Skeletal muscle tissue (tissue), 4 donors: ENCODE results near the gene OR13D1. TPM values are rescaled to one million over a fixed set of nuclear protein-coding genes. Genes with fewer than 3 reads are reported as not detected.
"Not testable (repeated sequence)": the region's sequence is repeated elsewhere in the genome, so short reads cannot be mapped to it uniquely, and the experiment has no call there.

Source experiments
- H3K27ac ChIP-seq: one replicate; pipeline ENCODE4 v1.7.0; 2013; ENCODE audit warnings: mild to moderate bottlenecking, low read depth, low read length, inconsistent platforms
- H3K27me3 ChIP-seq, 3 donors: one replicate each; pipeline ENCODE4 v1.7.0; 2013; ENCODE audit warnings: low read length in 3 of 3; ENCODE audit not compliant: control insufficient read depth in 3 of 3, insufficient read depth in 3 of 3
- H3K36me3 ChIP-seq, 3 donors: one replicate each; pipeline ENCODE4 v1.7.0; 2013; ENCODE audit warnings: low read length in 3 of 3; ENCODE audit not compliant: control insufficient read depth in 3 of 3, insufficient read depth in 3 of 3
- H3K4me1 ChIP-seq, 3 donors: one replicate each; pipeline ENCODE4 v1.7.0; 2013; ENCODE audit warnings: low read length in 3 of 3, mild to moderate bottlenecking in 3 of 3; ENCODE audit not compliant: control insufficient read depth in 3 of 3, insufficient read depth in 3 of 3
- H3K4me3 ChIP-seq, 3 donors: one replicate each; pipeline ENCODE4 v1.7.0; 2013; ENCODE audit warnings: low read length in 3 of 3
- H3K9ac ChIP-seq, 3 donors: one replicate each; pipeline ENCODE4 v1.7.0; 2013; ENCODE audit warnings: low read length in 3 of 3, mild to moderate bottlenecking in 3 of 3, moderate library complexity in 2 of 3, low read depth in 1 of 3
- H3K9me3 ChIP-seq, 3 donors: one replicate each; pipeline ENCODE4 v1.7.0; 2013; ENCODE audit warnings: low read length in 3 of 3; ENCODE audit not compliant: control insufficient read depth in 3 of 3
- total RNA-seq: library from RNA; depleted of rRNA; stranded (reverse); fragments of >200 nt; gene quantifications from one replicate; pipeline ENCODE4 v1.2.3, GENCODE V29; 2014
- donor health status: Osteomylitis.

OR13D1 gene, protein sequence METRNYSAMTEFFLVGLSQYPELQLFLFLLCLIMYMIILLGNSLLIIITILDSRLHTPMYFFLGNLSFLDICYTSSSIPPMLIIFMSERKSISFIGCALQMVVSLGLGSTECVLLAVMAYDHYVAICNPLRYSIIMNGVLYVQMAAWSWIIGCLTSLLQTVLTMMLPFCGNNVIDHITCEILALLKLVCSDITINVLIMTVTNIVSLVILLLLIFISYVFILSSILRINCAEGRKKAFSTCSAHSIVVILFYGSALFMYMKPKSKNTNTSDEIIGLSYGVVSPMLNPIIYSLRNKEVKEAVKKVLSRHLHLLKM
- total RNA-seq, result not detected

DNA sequence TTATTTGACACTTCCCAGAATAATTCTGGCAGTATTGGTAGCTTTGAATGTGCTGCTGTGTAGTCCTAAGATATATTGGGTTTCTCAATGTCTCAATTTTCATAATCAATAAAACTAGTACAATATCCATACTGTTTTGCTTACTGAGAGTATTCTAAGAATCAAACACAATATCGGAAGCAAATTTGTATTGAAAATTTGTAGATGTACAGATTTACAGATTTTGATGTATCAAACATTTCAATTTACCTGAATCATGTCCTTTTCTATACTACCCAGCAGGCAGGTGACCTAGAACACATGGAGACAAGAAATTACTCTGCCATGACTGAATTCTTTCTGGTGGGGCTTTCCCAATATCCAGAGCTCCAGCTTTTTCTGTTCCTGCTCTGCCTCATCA lies at the start of gene OR13D1:
TSS of gene OR13D1 (plus strand) at position 301 of the 400 bp plus-strand sequence. CDS start at position 301, 0 bp downstream.
- H3K9ac ChIP-seq, result no peak within 1 kb of the TSS
- H3K9me3 ChIP-seq, result no peaks in the 10 kb centered on the region
- no peak within 1 kb of the TSS for H3K27ac ChIP-seq
- no peak within 1 kb of the TSS for H3K4me3 ChIP-seq
- H3K36me3 ChIP-seq, result no peaks in the 10 kb centered on the region
- no peaks in the 10 kb centered on the region for H3K27me3 ChIP-seq
- no peaks in the 10 kb centered on the region for H3K4me1 ChIP-seq

DNA sequence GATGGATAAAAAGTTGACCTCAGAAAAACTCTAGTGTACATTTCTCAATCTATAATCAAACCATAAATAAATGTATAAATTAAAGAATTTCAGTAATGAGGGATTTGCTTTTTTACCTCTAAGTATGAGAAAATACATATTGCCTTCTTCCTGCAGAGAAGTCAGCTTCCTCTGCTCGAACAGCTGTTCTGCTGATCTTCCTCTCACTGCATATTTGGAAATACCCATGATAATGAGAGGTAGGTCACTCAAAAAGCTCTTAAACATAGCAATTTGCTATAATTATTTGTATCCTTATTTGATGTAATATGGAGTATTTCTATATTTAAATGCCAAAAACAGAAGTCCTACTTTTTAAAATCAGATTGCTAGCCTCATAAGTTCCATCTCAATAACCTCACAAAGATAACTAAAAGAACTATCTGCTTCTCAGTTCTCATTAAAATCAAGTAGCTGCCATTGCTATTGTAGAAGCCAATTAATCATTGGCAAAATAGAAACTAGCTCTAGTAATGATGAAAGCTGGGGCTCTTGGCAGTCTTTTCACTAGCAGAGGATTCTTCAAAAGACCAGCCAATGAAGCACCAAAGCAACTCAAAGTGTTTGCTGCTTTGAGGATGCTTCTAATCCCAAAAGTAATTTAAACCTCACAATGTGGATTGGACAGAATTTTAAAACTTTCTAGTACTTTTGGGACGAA lies 35.7 kb upstream of the OR13D1 start:
- Histone ChIP-seq H3K9ac (no peak overlapping the region), H3K4me1 (no peaks in the 10 kb centered on the region), H3K27me3 (no peaks in the 10 kb centered on the region), H3K4me3 (no peak overlapping the region), H3K9me3 (peaks cover 0 to 2% (median 0%) of the 10 kb centered on the region in 3 donors), H3K36me3 (no peaks in the 10 kb centered on the region), H3K27ac (no peak overlapping the region)

DNA sequence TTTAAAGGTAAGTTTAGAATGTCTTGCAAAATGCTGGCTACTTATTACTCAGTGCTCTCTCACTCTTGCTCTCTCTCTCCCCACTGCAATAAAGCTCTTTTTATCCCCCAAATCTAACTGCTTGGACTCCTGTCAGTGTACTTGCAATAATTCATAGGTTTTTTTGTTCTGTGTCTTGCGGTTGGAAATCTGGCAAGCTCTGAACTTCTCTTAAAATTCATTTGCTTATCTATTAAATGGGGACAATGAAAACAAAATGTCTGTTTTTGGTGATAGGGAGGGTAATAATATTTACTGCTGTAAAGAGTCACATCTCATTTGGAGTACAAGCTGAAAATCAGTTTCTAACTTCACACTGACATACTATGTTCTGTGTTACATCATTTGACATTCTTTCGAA lies 18.7 kb upstream of the OR13D1 start:
- no peaks in the 10 kb centered on the region for H3K36me3 ChIP-seq
- no peak overlapping the region for H3K9ac ChIP-seq
- no peak overlapping the region for H3K4me3 ChIP-seq
- no peaks in the 10 kb centered on the region for H3K9me3 ChIP-seq
- H3K27ac ChIP-seq, result no peak overlapping the region
- H3K27me3 ChIP-seq, result no peaks in the 10 kb centered on the region
- H3K4me1 ChIP-seq, result no peaks in the 10 kb centered on the region

DNA sequence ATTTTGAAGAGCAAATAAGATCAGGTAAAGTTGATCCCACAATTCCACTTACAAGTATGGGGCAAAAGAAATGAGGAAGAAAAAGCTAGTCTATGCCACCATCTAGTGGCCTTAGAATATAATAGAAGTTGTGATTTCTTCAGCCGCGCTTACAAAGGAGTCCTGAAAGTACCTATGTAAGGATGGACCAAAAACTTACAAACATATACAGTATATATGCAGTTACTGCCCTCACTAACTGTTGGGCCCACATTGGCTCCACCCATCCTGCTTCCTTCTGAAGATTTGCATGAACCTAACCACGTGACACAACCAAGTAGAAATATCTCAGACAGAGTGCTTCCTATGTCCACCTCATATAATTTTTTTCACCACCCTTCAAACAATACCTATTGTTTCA lies 11.7 kb upstream of the OR13D1 start:
- H3K27me3 ChIP-seq, result no peaks in the 10 kb centered on the region

DNA sequence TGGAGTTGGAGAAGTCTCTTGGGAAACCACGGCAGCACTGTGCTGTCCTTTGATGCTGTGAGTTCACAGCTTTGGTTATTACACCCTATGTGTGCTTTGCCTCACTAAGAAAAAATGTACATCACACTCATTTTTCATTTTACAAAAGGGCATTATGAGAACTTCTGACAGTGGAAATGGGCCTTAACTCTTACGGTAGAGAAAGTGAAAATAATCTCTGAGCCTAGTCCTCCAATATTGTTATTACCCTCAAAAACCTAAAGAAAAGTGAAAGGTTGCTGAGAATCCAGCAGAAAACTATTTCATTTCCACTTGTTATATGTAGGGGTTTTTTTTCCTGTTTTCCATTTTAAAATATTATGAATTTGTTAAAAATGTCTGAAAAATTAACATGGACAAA lies 8.2 kb upstream of the OR13D1 start:
- Histone ChIP-seq H3K9ac (no peak overlapping the region), H3K9me3 (no peaks in the 10 kb centered on the region), H3K27ac (no peak overlapping the region)

More for the DNA sequence above, 11.7 kb upstream of the OR13D1 start:
- no peak overlapping the region for H3K27ac ChIP-seq
- no peaks in the 10 kb centered on the region for H3K9me3 ChIP-seq
- H3K4me1 ChIP-seq, result no peaks in the 10 kb centered on the region
- H3K36me3 ChIP-seq, result no peaks in the 10 kb centered on the region
- H3K4me3 ChIP-seq, result no peak overlapping the region
- H3K9ac ChIP-seq, result no peak overlapping the region

DNA sequence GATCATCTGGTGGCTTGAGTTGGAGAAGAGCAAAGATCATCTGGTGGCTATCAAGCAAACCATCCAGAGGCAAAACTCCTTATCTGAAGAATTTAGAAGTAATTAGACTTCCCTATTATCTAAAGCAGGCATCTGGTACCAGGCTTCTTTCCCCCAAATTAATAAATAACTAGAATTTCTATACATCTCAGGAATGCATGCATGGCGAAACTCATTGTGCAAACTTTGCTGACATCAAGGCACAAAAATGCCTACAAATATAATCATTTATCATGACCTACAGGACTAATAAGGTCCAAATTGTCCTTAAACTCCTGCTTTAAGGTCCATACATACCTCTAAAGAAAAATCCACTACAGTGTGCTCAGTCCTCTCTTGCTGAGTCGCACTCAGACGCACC lies 6.0 kb downstream of the OR13D1 start:
- no peak overlapping the region for H3K9ac ChIP-seq
- H3K4me3 ChIP-seq, result no peak overlapping the region
- no peak overlapping the region for H3K27ac ChIP-seq
- no peaks in the 10 kb centered on the region for H3K27me3 ChIP-seq
- H3K36me3 ChIP-seq, result no peaks in the 10 kb centered on the region
- H3K4me1 ChIP-seq, result no peaks in the 10 kb centered on the region
- H3K9me3 ChIP-seq, result no peaks in the 10 kb centered on the region

More for the DNA sequence above, 8.2 kb upstream of the OR13D1 start:
- no peaks in the 10 kb centered on the region for H3K27me3 ChIP-seq
- H3K4me1 ChIP-seq, result no peaks in the 10 kb centered on the region
- H3K4me3 ChIP-seq, result no peak overlapping the region
- H3K36me3 ChIP-seq, result no peaks in the 10 kb centered on the region

DNA sequence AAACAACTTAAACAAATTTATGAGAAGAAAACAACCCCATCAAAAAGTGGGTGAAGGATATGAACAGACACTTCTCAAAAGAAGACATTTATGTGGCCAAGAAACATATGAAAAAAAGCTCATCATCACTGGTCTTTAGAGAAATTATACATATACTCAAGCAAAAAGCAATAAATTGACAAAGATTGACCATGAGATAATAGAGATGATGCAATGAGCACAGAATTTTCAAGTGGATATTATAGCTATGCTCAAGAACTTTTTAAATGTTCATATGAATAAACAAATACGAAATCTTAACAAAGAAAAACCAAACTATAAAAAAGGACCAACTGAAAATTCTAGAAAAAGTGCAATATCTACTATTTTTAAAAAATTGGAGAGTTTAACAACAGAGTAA lies 14.4 kb downstream of the OR13D1 start:
- not testable (repeated sequence) for H3K9me3 ChIP-seq, H3K4me3 ChIP-seq, H3K36me3 ChIP-seq, H3K27ac ChIP-seq, H3K9ac ChIP-seq, H3K4me1 ChIP-seq, H3K27me3 ChIP-seq

DNA sequence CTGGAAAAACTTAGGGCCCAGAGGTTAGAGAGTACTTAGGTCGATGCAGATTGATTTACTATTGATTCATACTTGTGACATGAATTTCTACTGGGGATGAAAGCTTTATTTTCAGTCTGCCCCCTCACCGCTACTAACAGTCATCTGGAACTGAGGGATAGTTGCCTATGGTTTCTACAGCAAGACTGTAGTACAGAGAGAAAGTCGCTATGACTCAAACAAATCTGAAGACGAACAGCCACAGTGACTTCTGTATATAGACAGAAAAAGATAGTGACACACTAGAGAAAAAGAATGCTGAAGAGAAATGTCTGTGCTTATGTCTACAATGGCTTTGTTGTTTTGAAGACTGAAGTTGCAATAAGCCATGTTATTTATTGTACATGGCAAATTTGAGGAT lies 17.3 kb downstream of the OR13D1 start:
- no peaks in the 10 kb centered on the region for H3K27me3 ChIP-seq
- no peak overlapping the region for H3K4me3 ChIP-seq
- no peaks in the 10 kb centered on the region for H3K9me3 ChIP-seq
- H3K36me3 ChIP-seq, result no peaks in the 10 kb centered on the region
- H3K27ac ChIP-seq, result no peak overlapping the region
- H3K9ac ChIP-seq, result no peak overlapping the region
- H3K4me1 ChIP-seq, result no peaks in the 10 kb centered on the region

DNA sequence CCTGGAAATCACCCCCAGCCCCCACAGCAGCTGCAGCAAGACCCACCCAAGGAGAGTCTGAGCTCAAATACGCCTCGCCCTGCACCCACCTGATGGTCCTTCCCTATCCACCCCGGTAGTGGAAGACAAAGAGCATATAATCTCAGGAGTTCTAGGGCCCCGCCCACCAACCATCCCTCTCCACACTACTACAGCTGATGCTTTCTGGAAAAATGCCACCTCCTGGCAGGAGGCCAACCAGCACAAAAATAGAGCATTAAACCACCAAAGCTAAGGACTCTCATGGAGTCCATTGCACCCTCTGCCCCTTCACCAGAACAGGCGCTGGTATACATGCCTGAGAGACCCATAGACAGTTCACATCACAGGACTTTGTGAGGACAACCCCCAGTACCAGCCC lies 30.7 kb downstream of the OR13D1 start:
- Histone ChIP-seq H3K27me3 (no peaks in the 10 kb centered on the region), H3K4me3 (no peak overlapping the region), H3K27ac (no peak overlapping the region), H3K4me1 (no peaks in the 10 kb centered on the region), H3K9ac (no peak overlapping the region), H3K36me3 (no peaks in the 10 kb centered on the region), H3K9me3 (no peaks in the 10 kb centered on the region)

DNA sequence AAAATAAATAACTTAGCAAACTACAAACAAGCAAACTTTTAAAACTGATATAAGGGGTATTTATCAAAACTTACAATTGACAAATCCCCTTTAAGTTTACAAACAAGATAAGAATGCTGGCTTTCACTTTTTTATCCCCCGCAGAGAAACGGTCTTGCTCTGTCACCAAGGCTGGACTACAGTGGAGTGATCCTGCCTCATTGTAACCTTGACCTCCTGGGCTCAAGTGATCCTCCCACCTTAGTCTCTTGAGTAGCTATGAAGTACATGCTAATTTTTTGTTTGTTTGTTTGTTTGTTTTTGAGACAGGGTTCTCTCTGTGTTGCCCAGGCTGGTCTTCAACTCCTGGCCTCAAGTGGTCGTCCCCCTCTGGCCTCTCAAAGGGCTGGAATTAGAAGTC lies 44.1 kb downstream of the OR13D1 start:
- Histone ChIP-seq H3K9me3 (no peaks in the 10 kb centered on the region), H3K4me3 (no peak overlapping the region), H3K4me1 (no peaks in the 10 kb centered on the region), H3K36me3 (no peaks in the 10 kb centered on the region), H3K9ac (no peak overlapping the region), H3K27ac (no peak overlapping the region), H3K27me3 (no peaks in the 10 kb centered on the region)
